ENCODE measurements around the gene RPL36.

DNA sequence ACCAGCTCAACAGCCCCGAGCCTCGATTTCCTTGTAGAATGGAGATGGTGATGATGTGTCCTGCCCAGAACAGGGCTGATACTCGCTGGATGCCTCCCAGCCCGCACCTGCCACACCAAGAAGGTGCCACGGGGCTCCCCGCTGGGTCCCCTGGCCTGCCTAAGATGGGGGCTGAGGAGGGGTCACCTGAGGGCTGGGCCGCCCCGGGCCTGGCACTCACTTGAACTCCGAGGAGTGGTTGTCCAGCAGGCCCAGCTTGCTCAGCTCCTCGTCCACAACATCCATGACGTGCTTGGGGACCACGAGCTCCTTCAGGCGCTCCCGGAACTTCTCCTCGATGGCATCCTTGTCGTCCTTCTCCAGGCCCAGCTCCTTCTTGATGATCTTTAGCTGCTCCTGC lies 15.5 kb downstream of the RPL36 start:
- no peak for TF ChIP-seq ELF1 (IDR thresholded peaks at IDR 0.05)
- TF ChIP-seq, protein P1, sequence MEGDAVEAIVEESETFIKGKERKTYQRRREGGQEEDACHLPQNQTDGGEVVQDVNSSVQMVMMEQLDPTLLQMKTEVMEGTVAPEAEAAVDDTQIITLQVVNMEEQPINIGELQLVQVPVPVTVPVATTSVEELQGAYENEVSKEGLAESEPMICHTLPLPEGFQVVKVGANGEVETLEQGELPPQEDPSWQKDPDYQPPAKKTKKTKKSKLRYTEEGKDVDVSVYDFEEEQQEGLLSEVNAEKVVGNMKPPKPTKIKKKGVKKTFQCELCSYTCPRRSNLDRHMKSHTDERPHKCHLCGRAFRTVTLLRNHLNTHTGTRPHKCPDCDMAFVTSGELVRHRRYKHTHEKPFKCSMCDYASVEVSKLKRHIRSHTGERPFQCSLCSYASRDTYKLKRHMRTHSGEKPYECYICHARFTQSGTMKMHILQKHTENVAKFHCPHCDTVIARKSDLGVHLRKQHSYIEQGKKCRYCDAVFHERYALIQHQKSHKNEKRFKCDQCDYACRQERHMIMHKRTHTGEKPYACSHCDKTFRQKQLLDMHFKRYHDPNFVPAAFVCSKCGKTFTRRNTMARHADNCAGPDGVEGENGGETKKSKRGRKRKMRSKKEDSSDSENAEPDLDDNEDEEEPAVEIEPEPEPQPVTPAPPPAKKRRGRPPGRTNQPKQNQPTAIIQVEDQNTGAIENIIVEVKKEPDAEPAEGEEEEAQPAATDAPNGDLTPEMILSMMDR (IDR thresholded peaks at IDR 0.05) = no peak
